Mesendoderm (in vitro differentiated cells): ENCODE measurements around the gene DCAF12L2.

Experiments
- DNase-seq: peaks from one replicate; pipeline ENCODE4 v3.0.0; 2013
- H2AK5ac ChIP-seq: 2 replicates; pipeline ENCODE4 v1.6.1; 2013; ENCODE audit warnings: low read length, inconsistent platforms
- H2BK120ac ChIP-seq: 2 replicates; pipeline ENCODE4 v1.6.1; 2013; ENCODE audit warnings: low read depth, mild to moderate bottlenecking, low read length, moderate library complexity, mixed read lengths
- H2BK15ac ChIP-seq: replicated peaks from 2 replicates; pipeline ENCODE4 v1.6.1; 2013; ENCODE audit warnings: low read depth, mild to moderate bottlenecking, moderate library complexity
- H2BK5ac ChIP-seq: 2 replicates; pipeline ENCODE4 v1.6.1; 2013; ENCODE audit warnings: low read length, inconsistent platforms
- H3K18ac ChIP-seq: 2 replicates; pipeline ENCODE4 v1.6.1; 2013; ENCODE audit warnings: mild to moderate bottlenecking, low read length, mixed read lengths
- H3K23ac ChIP-seq: one replicate; pipeline ENCODE4 v1.6.1; 2013; ENCODE audit warnings: low read length
- H3K27ac ChIP-seq: 2 replicates; pipeline ENCODE4 v1.5.1; 2013; ENCODE audit warnings: low read depth, mild to moderate bottlenecking, inconsistent platforms, low read length, moderate library complexity
- H3K27me3 ChIP-seq: 2 replicates; pipeline ENCODE4 v1.6.1; 2013; ENCODE audit warnings: low read length, control low read depth, mild to moderate bottlenecking, inconsistent platforms; ENCODE audit not compliant: insufficient read depth, poor library complexity
- H3K36me3 ChIP-seq: 2 replicates; pipeline ENCODE4 v1.6.1; 2013; ENCODE audit warnings: low read length, inconsistent platforms; ENCODE audit not compliant: control insufficient read depth, insufficient read depth
- H3K4ac ChIP-seq: one replicate; pipeline ENCODE4 v1.6.1; 2013; ENCODE audit warnings: low read depth, mild to moderate bottlenecking, low read length, moderate library complexity
- H3K4me1 ChIP-seq: 2 replicates; pipeline ENCODE4 v1.6.1; 2013; ENCODE audit warnings: low read depth, low read length, inconsistent platforms; ENCODE audit not compliant: control insufficient read depth
- H3K4me2 ChIP-seq: 2 replicates; pipeline ENCODE4 v1.6.1; 2013; ENCODE audit warnings: low read length
- H3K4me3 ChIP-seq: 2 replicates; pipeline ENCODE4 v1.5.1; 2013; ENCODE audit warnings: mild to moderate bottlenecking, low read length
- H3K56ac ChIP-seq: one replicate; pipeline ENCODE4 v1.6.1; 2013; ENCODE audit warnings: low read length
- H3K79me1 ChIP-seq: 2 replicates; pipeline ENCODE4 v1.6.1; 2013; ENCODE audit warnings: low read length, inconsistent platforms
- H3K79me2 ChIP-seq: 2 replicates; pipeline ENCODE4 v1.6.1; 2013; ENCODE audit warnings: mild to moderate bottlenecking, low read length; ENCODE audit not compliant: control insufficient read depth, insufficient read depth
- H3K9ac ChIP-seq: 2 replicates; pipeline ENCODE4 v1.6.1; 2013; ENCODE audit warnings: low read length, inconsistent platforms
- H4K5ac ChIP-seq: one replicate; pipeline ENCODE4 v1.6.1; 2013; ENCODE audit warnings: low read length
- H4K8ac ChIP-seq: one replicate; pipeline ENCODE4 v1.6.1; 2013; ENCODE audit warnings: low read depth, mild to moderate bottlenecking, control low read depth, low read length, moderate library complexity
- WGBS: extraction: QIAGEN DNeasy Blood & Tissue Kit; methylation state at CpG from one replicate; pipeline ENCODE4 v1.1.7; 2013; ENCODE audit warnings: low lambda C conversion rate, missing lambda C conversion rate; ENCODE audit not compliant: insufficient coverage; ENCODE audit errors: extremely low coverage; 5-methylcytosine and 5-hydroxymethylcytosine counted together

Gene DCAF12L2

DNA sequence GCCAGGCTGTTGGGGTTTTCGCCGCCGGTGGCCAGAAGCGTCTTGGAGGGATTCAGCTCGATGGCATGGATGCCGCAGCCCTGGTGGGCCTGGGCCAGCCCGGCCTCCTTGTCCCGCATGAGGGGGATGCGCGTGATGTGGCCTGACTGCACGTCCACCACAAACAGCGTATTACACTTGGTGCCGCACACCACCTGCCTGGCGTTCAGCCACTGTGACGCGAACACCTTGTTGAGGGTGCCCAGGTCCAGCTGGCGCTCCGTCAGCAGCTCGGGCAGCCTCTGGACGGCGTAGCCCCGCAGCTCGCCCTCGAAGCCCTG lies 728 bp downstream of the DCAF12L2 start:
- Histone ChIP-seq H3K4me1 (no peaks in the 10 kb centered on the region), H3K4me2 (no peak overlapping the region), H3K56ac (peak overlapping the region; percentile 22), H3K9ac (no peak overlapping the region), H4K8ac (no peak overlapping the region), H2AK5ac (no peak overlapping the region), H3K23ac (no peak overlapping the region), H2BK120ac (no peak overlapping the region), H3K36me3 (no peaks in the 10 kb centered on the region), H3K79me1 (no peaks in the 10 kb centered on the region), H3K18ac (no peak overlapping the region), H3K27ac (no peak overlapping the region), H3K79me2 (no peaks in the 10 kb centered on the region), H3K4me3 (no peak overlapping the region), H2BK15ac (no peak overlapping the region), H3K27me3 (no peaks in the 10 kb centered on the region), H3K4ac (no peak overlapping the region), H4K5ac (no peak overlapping the region), H2BK5ac (no peak overlapping the region)
- no CpG with 5 or more reads among the region's 24 CpGs for WGBS
- DNase-seq: no peak

GRCh38 chrX:126164689-126165400 lies 1.2 kb downstream of the DCAF12L2 start:
- Histone ChIP-seq H2BK5ac (no peak overlapping the region), H3K9ac (no peak overlapping the region), H3K4ac (no peak overlapping the region), H2BK120ac (no peak overlapping the region), H3K36me3 (no peaks in the 10 kb centered on the region), H3K27me3 (no peaks in the 10 kb centered on the region), H3K4me3 (no peak overlapping the region), H3K56ac (no peak overlapping the region), H3K4me2 (no peak overlapping the region), H4K8ac (no peak overlapping the region), H3K18ac (no peak overlapping the region), H3K23ac (no peak overlapping the region), H4K5ac (no peak overlapping the region), H3K4me1 (no peaks in the 10 kb centered on the region), H3K27ac (no peak overlapping the region), H2BK15ac (no peak overlapping the region), H3K79me1 (no peaks in the 10 kb centered on the region), H3K79me2 (no peaks in the 10 kb centered on the region), H2AK5ac (no peak overlapping the region)
- WGBS: no CpG with 5 or more reads among the region's 37 CpGs
- no peak for DNase-seq

- no peak overlapping the region for H3K4me2 ChIP-seq
- H3K36me3 ChIP-seq: no peaks in the 10 kb centered on the region
- no peak overlapping the region for H3K23ac ChIP-seq
- H4K5ac ChIP-seq: no peak overlapping the region
- no peak overlapping the region for H3K4me3 ChIP-seq
- no peaks in the 10 kb centered on the region for H3K79me1 ChIP-seq
- no peaks in the 10 kb centered on the region for H3K79me2 ChIP-seq
- H3K56ac ChIP-seq: no peak overlapping the region
- no peak overlapping the region for H2BK120ac ChIP-seq
- H3K4me1 ChIP-seq: no peaks in the 10 kb centered on the region
- no peak overlapping the region for H2AK5ac ChIP-seq
- DNase-seq: no peak
- H3K27me3 ChIP-seq: no peaks in the 10 kb centered on the region
- H2BK5ac ChIP-seq: no peak overlapping the region
- H3K27ac ChIP-seq: no peak overlapping the region
- no peak overlapping the region for H2BK15ac ChIP-seq
- H3K18ac ChIP-seq: no peak overlapping the region
- no peak overlapping the region for H3K4ac ChIP-seq
- H4K8ac ChIP-seq: no peak overlapping the region
- H3K9ac ChIP-seq: no peak overlapping the region
- no CpG with 5 or more reads among the region's 9 CpGs for WGBS
Observed at GRCh38 chrX:126164226-126164625, 1.9 kb downstream of the DCAF12L2 start.

GRCh38 chrX:126141014-126141413 lies 25.1 kb downstream of the DCAF12L2 start:
- no peak overlapping the region for H4K5ac ChIP-seq
- no peak overlapping the region for H3K4me3 ChIP-seq
- no peak overlapping the region for H3K23ac ChIP-seq
- H3K79me1 ChIP-seq: no peaks in the 10 kb centered on the region
- no peak overlapping the region for H3K56ac ChIP-seq
- no peak overlapping the region for H2BK5ac ChIP-seq
- H3K27ac ChIP-seq: no peak overlapping the region
- H2BK120ac ChIP-seq: no peak overlapping the region
- no peak overlapping the region for H2AK5ac ChIP-seq
- no peak overlapping the region for H3K4ac ChIP-seq
- no peaks in the 10 kb centered on the region for H3K79me2 ChIP-seq
- no peaks in the 10 kb centered on the region for H3K4me1 ChIP-seq
- no peak overlapping the region for H3K18ac ChIP-seq
- H2BK15ac ChIP-seq: no peak overlapping the region
- DNase-seq: peak; percentile 1
- H4K8ac ChIP-seq: no peak overlapping the region
- H3K4me2 ChIP-seq: no peak overlapping the region
- WGBS: no CpG with 5 or more reads among the region's 2 CpGs
- H3K36me3 ChIP-seq: no peaks in the 10 kb centered on the region
- H3K9ac ChIP-seq: no peak overlapping the region
- no peaks in the 10 kb centered on the region for H3K27me3 ChIP-seq

DNA sequence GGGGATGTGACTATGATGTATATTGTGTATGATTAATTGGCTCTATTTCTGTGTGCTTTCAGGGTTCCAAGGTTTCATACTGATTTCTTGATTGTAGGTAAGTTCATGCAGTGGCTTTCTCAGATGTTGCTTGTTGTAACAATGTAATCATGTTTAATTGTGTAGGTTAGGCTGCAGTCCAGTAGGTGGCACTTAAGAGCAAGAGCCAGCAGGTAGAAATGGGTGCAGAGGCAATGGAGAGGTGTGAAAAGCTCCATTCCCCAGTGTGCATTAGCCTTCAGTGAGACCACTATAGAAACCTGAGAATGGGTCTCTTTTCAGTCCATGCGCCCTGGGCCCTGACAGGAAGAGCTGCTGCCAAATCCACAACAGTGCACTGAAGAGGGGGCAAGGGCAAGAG lies 28.2 kb downstream of the DCAF12L2 start:
- Histone ChIP-seq H3K79me1 (no peaks in the 10 kb centered on the region), H4K8ac (no peak overlapping the region), H3K27ac (no peak overlapping the region), H3K36me3 (no peaks in the 10 kb centered on the region), H3K79me2 (no peaks in the 10 kb centered on the region), H3K4me3 (no peak overlapping the region), H3K56ac (no peak overlapping the region), H2BK5ac (no peak overlapping the region), H3K4ac (no peak overlapping the region), H3K23ac (no peak overlapping the region), H2BK120ac (no peak overlapping the region), H2BK15ac (no peak overlapping the region), H3K9ac (no peak overlapping the region), H3K4me1 (no peaks in the 10 kb centered on the region), H3K27me3 (no peaks in the 10 kb centered on the region), H4K5ac (no peak overlapping the region), H3K4me2 (no peak overlapping the region), H2AK5ac (no peak overlapping the region), H3K18ac (no peak overlapping the region)
- no CpG with 5 or more reads among the region's 1 CpG for WGBS
- peak; percentile 28 for DNase-seq

DNA sequence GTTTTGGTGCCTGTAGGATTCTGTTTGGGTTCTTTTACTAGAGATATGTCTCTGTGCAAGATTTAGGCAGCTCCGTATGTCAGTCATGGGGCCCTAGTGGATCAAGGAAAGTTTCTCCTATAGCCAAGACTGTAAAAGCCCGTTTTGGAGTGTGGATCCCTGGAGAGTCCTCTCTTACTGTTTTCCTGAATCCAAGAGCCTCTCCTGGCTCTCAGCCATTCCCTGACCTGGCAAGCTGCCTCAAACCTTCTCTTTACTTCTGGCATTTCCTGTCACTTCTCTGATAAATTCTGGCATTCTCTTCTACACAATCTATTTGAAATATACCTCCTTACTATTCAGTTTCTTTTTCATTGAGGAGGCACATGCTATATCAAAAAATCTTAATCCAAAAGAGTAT lies 41.4 kb downstream of the DCAF12L2 start:
- Histone ChIP-seq H3K79me1 (no peaks in the 10 kb centered on the region), H3K23ac (no peak overlapping the region), H3K79me2 (no peaks in the 10 kb centered on the region), H3K27me3 (no peaks in the 10 kb centered on the region), H3K4ac (no peak overlapping the region), H3K18ac (no peak overlapping the region), H2BK120ac (no peak overlapping the region), H2AK5ac (no peak overlapping the region), H4K5ac (no peak overlapping the region), H3K27ac (no peak overlapping the region), H2BK5ac (no peak overlapping the region), H3K4me1 (no peaks in the 10 kb centered on the region), H3K4me2 (no peak overlapping the region), H3K9ac (no peak overlapping the region), H3K36me3 (no peaks in the 10 kb centered on the region), H3K56ac (no peak overlapping the region), H4K8ac (no peak overlapping the region), H3K4me3 (no peak overlapping the region), H2BK15ac (no peak overlapping the region)
- DNase-seq: no peak
- WGBS: no CpG with 5 or more reads among the region's 2 CpGs
